NT2/D1 (cell line): Measurements from ENCODE around the gene PNMA8C.

Source experiments
- YY1 ChIP-seq: IDR thresholded peaks from 2 replicates; pipeline ENCODE4 v1.6.1; 2011; ENCODE audit not compliant: insufficient read length, insufficient read depth
- ZNF274 ChIP-seq: IDR thresholded peaks from 2 replicates; pipeline ENCODE4 v1.6.1; 2011; ENCODE audit warnings: mild to moderate bottlenecking, low read depth, low read length

DNA sequence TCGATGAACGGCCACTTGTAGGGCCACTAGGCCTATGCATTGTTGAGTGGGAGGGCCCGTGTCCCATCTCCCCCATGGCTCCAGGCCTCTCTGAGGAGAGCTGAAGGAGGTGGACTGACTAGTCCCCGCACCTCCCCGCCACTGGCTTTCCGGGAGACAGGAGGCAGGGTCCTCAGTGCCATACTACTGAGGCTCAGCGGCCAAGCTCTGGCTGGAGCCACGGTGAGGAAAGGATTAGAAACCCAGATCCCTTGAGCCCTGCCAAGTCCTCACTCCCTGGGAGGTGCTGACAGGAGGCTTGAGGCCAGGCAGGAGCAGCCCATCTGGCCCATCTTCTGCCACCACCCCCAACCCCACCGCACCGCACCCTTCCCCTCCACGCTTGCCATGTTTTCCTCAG is 44.3 kb downstream of the PNMA8C start:
- no peak for TF ChIP-seq YY1
- no peak for TF ChIP-seq ZNF274
